Measurements from ENCODE around the gene APOL3. TPM values are rescaled to one million over a fixed set of nuclear protein-coding genes. Genes with fewer than 3 reads are reported as not detected.

Gene APOL3
- total RNA-seq, 1 donor from 2014 or later, result 77.0 TPM

DNA sequence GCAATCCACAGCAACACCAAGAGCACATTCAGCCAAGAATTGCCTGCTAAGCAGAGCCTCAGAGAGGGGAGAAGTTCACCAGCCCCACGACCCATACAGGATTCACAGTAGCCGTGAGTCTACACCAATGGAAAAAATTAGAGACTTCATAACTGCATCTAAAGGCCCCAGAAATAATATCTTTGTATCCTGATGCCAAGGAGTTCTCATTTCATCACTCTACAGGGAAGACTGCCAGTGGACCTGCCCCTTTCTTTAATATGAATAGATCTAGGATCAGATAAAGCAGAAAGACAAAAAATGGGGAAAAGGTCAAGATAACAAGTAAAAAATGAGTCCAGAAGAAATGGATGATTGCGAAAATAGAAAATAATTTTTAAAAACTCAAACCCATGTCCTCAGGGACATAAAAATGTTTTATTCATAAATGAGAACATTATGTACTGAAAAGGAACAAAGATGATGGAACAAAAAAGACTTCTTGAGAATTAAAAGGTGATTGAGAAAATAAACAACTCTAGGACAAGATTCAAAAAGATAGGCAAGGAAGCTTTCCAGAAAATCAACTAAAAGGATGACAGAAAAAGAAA lies 9.5 kb downstream of the APOL3 start:
- Histone ChIP-seq H3K4me1 (peaks cover 91% of the 10 kb centered on the region), H3K9me3 (no peaks in the 10 kb centered on the region), H3K27ac (peak overlapping the region; percentile 22), H3K27me3 (ENCODE audit: low read depth) (no peaks in the 10 kb centered on the region), H3K36me3 (peaks cover 36% of the 10 kb centered on the region), H3K4me3 (no peak overlapping the region)
- ATAC-seq (no peak), DNase-seq (no peak)
- TF ChIP-seq, protein P1, sequence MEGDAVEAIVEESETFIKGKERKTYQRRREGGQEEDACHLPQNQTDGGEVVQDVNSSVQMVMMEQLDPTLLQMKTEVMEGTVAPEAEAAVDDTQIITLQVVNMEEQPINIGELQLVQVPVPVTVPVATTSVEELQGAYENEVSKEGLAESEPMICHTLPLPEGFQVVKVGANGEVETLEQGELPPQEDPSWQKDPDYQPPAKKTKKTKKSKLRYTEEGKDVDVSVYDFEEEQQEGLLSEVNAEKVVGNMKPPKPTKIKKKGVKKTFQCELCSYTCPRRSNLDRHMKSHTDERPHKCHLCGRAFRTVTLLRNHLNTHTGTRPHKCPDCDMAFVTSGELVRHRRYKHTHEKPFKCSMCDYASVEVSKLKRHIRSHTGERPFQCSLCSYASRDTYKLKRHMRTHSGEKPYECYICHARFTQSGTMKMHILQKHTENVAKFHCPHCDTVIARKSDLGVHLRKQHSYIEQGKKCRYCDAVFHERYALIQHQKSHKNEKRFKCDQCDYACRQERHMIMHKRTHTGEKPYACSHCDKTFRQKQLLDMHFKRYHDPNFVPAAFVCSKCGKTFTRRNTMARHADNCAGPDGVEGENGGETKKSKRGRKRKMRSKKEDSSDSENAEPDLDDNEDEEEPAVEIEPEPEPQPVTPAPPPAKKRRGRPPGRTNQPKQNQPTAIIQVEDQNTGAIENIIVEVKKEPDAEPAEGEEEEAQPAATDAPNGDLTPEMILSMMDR (IDR thresholded peaks at IDR 0.05), result no peak
- intact Hi-C loops (cut with DNase I), result no loop called here

DNA sequence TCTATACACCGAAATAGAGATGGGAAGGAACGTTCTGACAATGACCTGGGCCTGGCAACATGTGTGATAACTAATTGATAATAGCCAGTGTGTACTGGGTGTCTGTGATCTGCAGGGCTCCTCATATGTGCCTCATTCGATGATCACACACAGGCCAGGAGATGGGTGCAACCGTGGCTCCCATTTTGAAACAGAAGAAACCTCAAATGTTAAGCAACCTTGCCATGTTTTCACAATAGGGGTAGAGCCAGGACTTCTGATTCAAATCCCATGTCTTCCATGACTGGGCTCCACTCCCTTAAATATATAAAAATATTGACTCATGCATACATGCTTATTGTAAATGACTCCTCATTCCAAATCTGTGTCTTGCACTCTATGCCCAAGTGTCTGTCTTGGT lies 11.1 kb downstream of the APOL3 start:
- TF ChIP-seq, protein P1 (IDR thresholded peaks at IDR 0.05), result no peak
- peaks cover 43% of the 10 kb centered on the region for H3K36me3 ChIP-seq
- DNase-seq (no peak), ATAC-seq (no peak)
- H3K27ac ChIP-seq, result no peak overlapping the region
- no peaks in the 10 kb centered on the region for H3K9me3 ChIP-seq
- H3K4me3 ChIP-seq, result no peak overlapping the region
- H3K4me1 ChIP-seq, result peaks cover 80% of the 10 kb centered on the region
- no peaks in the 10 kb centered on the region for H3K27me3 ChIP-seq (ENCODE audit: low read depth)
- intact Hi-C loops (cut with DNase I), result no loop called here

DNA sequence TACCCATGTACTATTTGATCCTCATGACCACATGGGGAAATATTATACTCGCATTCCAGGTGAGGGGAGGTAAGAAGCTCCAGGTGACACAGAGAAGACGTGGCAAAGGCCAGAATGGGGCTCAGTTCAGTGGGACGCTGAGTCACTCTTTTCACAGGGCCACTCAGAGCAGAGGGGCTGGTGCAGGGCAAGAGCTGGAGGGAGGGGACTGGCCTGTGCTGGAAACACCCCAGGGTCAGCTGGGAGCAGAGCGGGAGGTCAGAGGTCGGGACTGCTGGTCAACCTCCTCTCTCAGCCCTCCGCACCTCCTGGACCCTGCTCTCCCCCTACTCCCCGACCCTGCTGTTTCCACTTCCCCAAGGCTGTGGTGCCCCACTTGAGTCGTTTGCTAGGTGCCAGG lies 12.1 kb downstream of the APOL3 start:
- intact Hi-C loops (cut with DNase I), result no loop called here
- TF ChIP-seq, protein P1 (IDR thresholded peaks at IDR 0.05), result no peak
- ATAC-seq, result no peak
- H3K27me3 ChIP-seq (ENCODE audit: low read depth), result no peaks in the 10 kb centered on the region
- DNase-seq, result no peak
- H3K9me3 ChIP-seq, result no peaks in the 10 kb centered on the region
- no peak overlapping the region for H3K27ac ChIP-seq
- no peak overlapping the region for H3K4me3 ChIP-seq
- H3K36me3 ChIP-seq, result peaks cover 53% of the 10 kb centered on the region
- H3K4me1 ChIP-seq, result peaks cover 70% of the 10 kb centered on the region

DNA sequence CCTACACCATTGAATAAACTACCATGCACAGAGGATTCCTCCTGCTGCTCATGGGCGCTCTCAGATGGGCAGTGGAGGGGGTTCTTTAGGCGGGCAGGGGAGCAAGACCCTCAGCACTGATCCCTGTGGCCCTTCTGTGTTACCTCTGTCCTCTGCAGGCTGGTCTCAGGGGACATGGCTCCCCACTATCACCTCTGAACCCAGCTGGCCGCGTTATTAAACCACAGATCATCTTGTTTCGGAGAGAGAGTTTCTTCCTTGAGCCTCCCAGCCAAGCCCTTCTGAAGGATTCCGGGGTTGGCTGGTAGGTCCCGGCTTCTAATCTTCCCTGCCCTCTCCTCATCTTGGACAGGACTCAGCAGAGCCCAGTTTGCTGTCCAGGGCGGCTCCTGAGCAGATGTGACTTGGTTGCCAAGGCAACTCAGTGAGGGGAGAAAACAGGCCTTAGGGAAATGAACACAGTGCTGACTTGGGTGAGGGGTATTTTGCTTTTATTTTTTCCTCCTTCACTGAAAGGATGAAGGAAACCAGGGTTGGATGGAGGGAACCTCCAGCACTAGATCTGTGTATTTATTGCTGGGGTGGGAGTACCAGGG lies 13.3 kb downstream of the APOL3 start:
- no peaks in the 10 kb centered on the region for H3K9me3 ChIP-seq
- peaks cover 58% of the 10 kb centered on the region for H3K4me1 ChIP-seq
- peak overlapping the region; percentile 24 for H3K27ac ChIP-seq
- H3K4me3 ChIP-seq, result no peak overlapping the region
- no peaks in the 10 kb centered on the region for H3K27me3 ChIP-seq (ENCODE audit: low read depth)
- H3K36me3 ChIP-seq, result peaks cover 64% of the 10 kb centered on the region
- ATAC-seq (no peak), DNase-seq (no peak)
- intact Hi-C loops (cut with DNase I), result no loop called here
- TF ChIP-seq, protein P1 (IDR thresholded peaks at IDR 0.05), result no peak

DNA sequence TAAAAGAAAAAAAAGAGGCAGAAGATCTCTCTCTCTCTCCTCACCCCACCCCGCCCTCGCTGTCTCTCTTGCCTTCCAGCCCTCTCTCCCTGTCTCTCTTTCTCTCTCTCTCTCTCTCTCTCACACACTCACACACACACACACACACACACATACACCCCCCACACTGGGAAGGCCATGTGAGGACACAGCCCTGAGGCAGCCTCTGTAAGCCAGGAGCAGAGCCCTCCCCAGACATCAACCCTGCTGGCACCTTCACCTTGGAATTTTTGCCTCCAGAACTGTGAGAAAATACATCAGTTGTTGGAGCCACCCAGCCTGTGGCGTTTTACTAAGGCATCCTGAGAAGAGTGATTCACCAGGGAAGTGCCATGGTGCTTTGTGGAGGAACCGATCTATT lies 14.7 kb downstream of the APOL3 start:
- H3K27me3 ChIP-seq (ENCODE audit: low read depth), result no peaks in the 10 kb centered on the region
- TF ChIP-seq, protein P1 (IDR thresholded peaks at IDR 0.05), result no peak
- no peak for DNase-seq
- H3K9me3 ChIP-seq, result no peaks in the 10 kb centered on the region
- H3K4me3 ChIP-seq, result no peak overlapping the region
- no peak for ATAC-seq
- intact Hi-C loops (cut with DNase I), result no loop called here
- peaks cover 44% of the 10 kb centered on the region for H3K4me1 ChIP-seq
- H3K36me3 ChIP-seq, result peaks cover 78% of the 10 kb centered on the region
- H3K27ac ChIP-seq, result no peak overlapping the region
